Renal cortex interstitium (tissue), 11 donors: ENCODE measurements around the gene ZBTB4. TPM values are rescaled to one million over a fixed set of nuclear protein-coding genes. Genes with fewer than 3 reads are reported as not detected.

Source experiments
- DNase-seq, 11 donors: peaks; one replicate each; pipeline ENCODE4 v3.0.0-alpha.2; 2013; ENCODE audit warnings: low read depth in 9 of 11, low spot score in 4 of 11; ENCODE audit errors: extremely low read depth in 1 of 11
- polyA plus RNA-seq, 3 donors: library from polyadenylated mRNA; unstranded; fragments of 120-200 nt; gene quantifications; one replicate each; pipeline ENCODE4 v1.2.1, GENCODE V29; 2013; ENCODE audit not compliant: insufficient read length in 3 of 3

ZBTB4 gene
- polyA plus RNA-seq, 3 donors = 34.9 to 54.9 (median 40.9) TPM

GRCh38 chr17:7413346-7413985, 66.0 kb downstream of the ZBTB4 start:
- DNase-seq = no peak

GRCh38 chr17:7411427-7411750, 68.0 kb downstream of the ZBTB4 start:
- DNase-seq = no peak

- no peak for DNase-seq
Measured at GRCh38 chr17:7410634-7411426, 68.6 kb downstream of the ZBTB4 start.

- no peak for DNase-seq
Measured at GRCh38 chr17:7409716-7410115, 69.7 kb downstream of the ZBTB4 start.

Other genes with a start within 250 kb of the ZBTB4 start
- 10 to 100 TPM; 49.8 to 66.7 (median 64.4) TPM for gene DVL2, start 245.1 kb downstream of the ZBTB4 start, polyA plus RNA-seq
- 10 to 100 TPM; 51.3 to 65.8 (median 53.1) TPM for gene PHF23, start 240.2 kb downstream of the ZBTB4 start, polyA plus RNA-seq
- gene GABARAP, start 237.2 kb downstream of the ZBTB4 start, polyA plus RNA-seq = 100 to 1,000 TPM; 435 to 476 (median 455) TPM
- 100 to 1,000 TPM; 151 to 152 (median 151) TPM for gene CTDNEP1, start 227.9 kb downstream of the ZBTB4 start, polyA plus RNA-seq
- gene ELP5, start 227.4 kb downstream of the ZBTB4 start, polyA plus RNA-seq = 10 to 100 TPM; 51.6 to 63.0 (median 55.1) TPM
- 10 to 100 TPM; 41.1 to 74.2 (median 41.8) TPM for gene CLDN7, start 217.2 kb downstream of the ZBTB4 start, polyA plus RNA-seq
- gene SLC2A4, start 197.9 kb downstream of the ZBTB4 start, polyA plus RNA-seq = 1 to 10 TPM; 1.8 to 2.7 (median 2.5) TPM
- gene YBX2, start 185.0 kb downstream of the ZBTB4 start, polyA plus RNA-seq = 1 to 10 TPM; 3.8 to 5.3 (median 5.2) TPM
- 100 to 1,000 TPM; 313 to 353 (median 324) TPM for gene EIF5A, start 172.0 kb downstream of the ZBTB4 start, polyA plus RNA-seq
- gene GPS2, start 164.3 kb downstream of the ZBTB4 start, polyA plus RNA-seq = 100 to 1,000 TPM in 1 of 3 donors, 10 to 100 TPM in 2; 95.6 to 101 (median 97.4) TPM
- gene NEURL4, start 150.3 kb downstream of the ZBTB4 start, polyA plus RNA-seq = 10 to 100 TPM; 30.6 to 38.2 (median 36.1) TPM
- gene ACAP1, start 143.1 kb downstream of the ZBTB4 start, polyA plus RNA-seq = 10 to 100 TPM in 1 of 3 donors, 1 to 10 TPM in 2; 7.0 to 12.5 (median 7.6) TPM
- gene KCTD11, start 127.5 kb downstream of the ZBTB4 start, polyA plus RNA-seq = 10 to 100 TPM; 10.7 to 13.9 (median 12.0) TPM
- not detected for gene TMEM95, start 124.5 kb downstream of the ZBTB4 start, polyA plus RNA-seq
- gene TNK1, start 98.5 kb downstream of the ZBTB4 start, polyA plus RNA-seq = 1 to 10 TPM; 5.1 to 9.0 (median 6.0) TPM
- 10 to 100 TPM; 28.8 to 41.5 (median 41.4) TPM for gene PLSCR3, start 85.1 kb downstream of the ZBTB4 start, polyA plus RNA-seq
- gene TMEM256, start 75.5 kb downstream of the ZBTB4 start, polyA plus RNA-seq = 10 to 100 TPM; 81.9 to 99.2 (median 87.3) TPM
- gene NLGN2, start 71.8 kb downstream of the ZBTB4 start, polyA plus RNA-seq = 10 to 100 TPM; 21.4 to 36.4 (median 29.0) TPM
- gene SPEM1, start 59.3 kb downstream of the ZBTB4 start, polyA plus RNA-seq = under 1 TPM in 2 of 3 donors, not detected in 1; 0.10 to 0.22 TPM
- gene SPEM2, start 54.0 kb downstream of the ZBTB4 start, polyA plus RNA-seq = not detected
- gene SPEM3, start 50.8 kb downstream of the ZBTB4 start, polyA plus RNA-seq = not detected
- gene TMEM102, start 44.2 kb downstream of the ZBTB4 start, polyA plus RNA-seq = 1 to 10 TPM; 3.4 to 5.2 (median 4.6) TPM
- 10 to 100 TPM in 1 of 3 donors, 1 to 10 TPM in 2; 5.6 to 12.6 (median 8.0) TPM for gene FGF11, start 40.1 kb downstream of the ZBTB4 start, polyA plus RNA-seq
- gene CHRNB1, start 34.6 kb downstream of the ZBTB4 start, polyA plus RNA-seq = 10 to 100 TPM in 2 of 3 donors, 1 to 10 TPM in 1; 9.3 to 10.7 (median 10.4) TPM
- gene SLC35G6, start 1.8 kb upstream of the ZBTB4 start, polyA plus RNA-seq = under 1 TPM in 2 of 3 donors, not detected in 1; 0.26 TPM
- 100 to 1,000 TPM; 131 to 134 (median 134) TPM for gene POLR2A, start 4.7 kb upstream of the ZBTB4 start, polyA plus RNA-seq
- gene TNFSF12, start 69.4 kb upstream of the ZBTB4 start, polyA plus RNA-seq = 10 to 100 TPM; 19.0 to 26.6 (median 26.6) TPM
- gene TNFSF13, start 79.1 kb upstream of the ZBTB4 start, polyA plus RNA-seq = 10 to 100 TPM; 10.4 to 17.2 (median 12.5) TPM
- gene SENP3, start 82.3 kb upstream of the ZBTB4 start, polyA plus RNA-seq = 10 to 100 TPM; 61.6 to 86.9 (median 83.7) TPM
- gene CD68, start 100.0 kb upstream of the ZBTB4 start, polyA plus RNA-seq = 10 to 100 TPM; 56.7 to 63.5 (median 62.6) TPM
- gene MPDU1, start 104.2 kb upstream of the ZBTB4 start, polyA plus RNA-seq = 100 to 1,000 TPM; 103 to 119 (median 114) TPM
- gene SOX15, start 110.5 kb upstream of the ZBTB4 start, polyA plus RNA-seq = 1 to 10 TPM; 2.9 to 4.4 (median 4.0) TPM
- 10 to 100 TPM; 49.6 to 51.8 (median 51.3) TPM for gene FXR2, start 135.3 kb upstream of the ZBTB4 start, polyA plus RNA-seq
- gene SAT2, start 148.2 kb upstream of the ZBTB4 start, polyA plus RNA-seq = 100 to 1,000 TPM; 141 to 156 (median 145) TPM
- 1 to 10 TPM; 3.4 to 4.7 (median 4.0) TPM for gene SHBG, start 150.5 kb upstream of the ZBTB4 start, polyA plus RNA-seq
- gene ATP1B2, start 171.3 kb upstream of the ZBTB4 start, polyA plus RNA-seq = 10 to 100 TPM; 20.7 to 22.9 (median 21.0) TPM
- gene TP53, start 207.9 kb upstream of the ZBTB4 start, polyA plus RNA-seq = 10 to 100 TPM; 70.5 to 75.4 (median 73.3) TPM
- gene WRAP53, start 208.8 kb upstream of the ZBTB4 start, polyA plus RNA-seq = 10 to 100 TPM; 12.4 to 15.3 (median 12.9) TPM
- gene EFNB3, start 225.6 kb upstream of the ZBTB4 start, polyA plus RNA-seq = 10 to 100 TPM; 19.9 to 27.6 (median 21.5) TPM
- gene DNAH2, start 238.1 kb upstream of the ZBTB4 start, polyA plus RNA-seq = under 1 TPM; 0.26 to 0.32 (median 0.29) TPM